ENCODE data around the gene JAKMIP3. TPM values are rescaled to one million over a fixed set of nuclear protein-coding genes. Genes with fewer than 3 reads are reported as not detected.

Gene JAKMIP3
- total and polyA plus RNA-seq, 10 of the 15 experiments (the other 5 are each of a cell fraction or from before 2014, with no cell fraction given): 0.01 TPM; not detected in 7

DNA sequence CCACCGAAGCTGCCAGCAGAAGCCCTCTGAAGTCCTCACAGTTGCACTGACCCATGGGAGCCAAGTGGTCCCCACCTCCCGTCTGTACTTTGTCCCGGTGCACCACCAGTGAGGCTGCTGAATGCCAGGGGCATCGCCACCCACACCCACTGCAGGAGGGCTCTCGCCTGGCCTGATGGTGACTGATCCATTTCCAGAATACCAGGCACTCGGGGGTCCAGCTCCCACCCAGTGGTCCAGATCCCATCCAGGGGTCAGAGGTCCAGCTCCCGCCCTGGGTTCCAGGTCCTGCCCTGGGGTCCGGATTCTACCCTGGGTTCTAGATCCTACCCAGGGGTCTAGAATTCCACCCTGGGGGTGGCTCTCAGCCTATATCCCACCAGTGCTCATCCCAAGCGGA is 9.1 kb upstream of the JAKMIP3 start:
- Histone ChIP-seq H3K79me2 (ENCODE audit: control insufficient read depth, insufficient read depth, low read length) (no peaks in the 10 kb centered on the region), H3K27me3 (replicated peaks in 1 of 2; ENCODE audit: control insufficient read depth in 2 of 2, insufficient read depth in 2 of 2, low read length in 1 of 2) (no peaks in the 10 kb centered on the region), H2AFZ (ENCODE audit: control insufficient read depth, low read depth, low read length) (no peak overlapping the region), H3K27ac (ENCODE audit: control insufficient read depth, insufficient read depth) (no peak overlapping the region), H3K36me3 (ENCODE audit: control insufficient read depth in 2 of 2, insufficient read depth in 2 of 2, low read length in 1 of 2) (no peaks in the 10 kb centered on the region), H3K4me2 (ENCODE audit: control insufficient read depth, insufficient read depth) (no peak overlapping the region), H4K20me1 (ENCODE audit: control insufficient read depth, insufficient read depth) (no peaks in the 10 kb centered on the region), H3K9me3 (replicated peaks; ENCODE audit: control insufficient read depth, insufficient read depth, low read length) (peaks cover 4% of the 10 kb centered on the region; the same call in 1 of the 3 replicates), H3K4me3 (no peak overlapping the region), H3K4me1 (ENCODE audit: control insufficient read depth, insufficient read depth, low read length) (no peaks in the 10 kb centered on the region), H3K9ac (ENCODE audit: control insufficient read depth, insufficient read depth, low read length) (no peak overlapping the region)
- DNase-seq (ENCODE audit: low read depth, low spot score) (no peak), FAIRE-seq (no peak), ATAC-seq (no peak)
- POLR2A ChIA-PET: no interaction called here
- WGBS (ENCODE audit: insufficient coverage, insufficient replicate concordance, low lambda C conversion rate, missing lambda C conversion rate): 24% methylated on average over 9 of the region's 9 CpGs
- intact Hi-C loops (cut with micrococcal nuclease; ENCODE audit: unreplicated experiment): no loop called here
- CTCF ChIA-PET: no interaction called here
- SMC1A ChIA-PET (ENCODE audit: uncharacterized antibody, unreplicated experiment): interaction anchor here (0.6 kb wide), 1 partner anchor 22 kb away, joined by 3 read pairs; no protein-coding TSS in a partner anchor
- BruUV-seq (replicated peaks): no TSS peak
- in situ Hi-C loops (cut with MboI): no loop called here
- TF ChIP-seq IRF4 (IDR thresholded peaks at IDR 0.05; ENCODE audit: low read depth, low read length): no peak
- no peak for TF ChIP-seq EP300 (IDR thresholded peaks at IDR 0.05; ENCODE audit: borderline replicate concordance in 1 of 2, control insufficient read depth in 1 of 2, low read depth in 2 of 2, low read length in 2 of 2)
- TF ChIP-seq, protein P1, sequence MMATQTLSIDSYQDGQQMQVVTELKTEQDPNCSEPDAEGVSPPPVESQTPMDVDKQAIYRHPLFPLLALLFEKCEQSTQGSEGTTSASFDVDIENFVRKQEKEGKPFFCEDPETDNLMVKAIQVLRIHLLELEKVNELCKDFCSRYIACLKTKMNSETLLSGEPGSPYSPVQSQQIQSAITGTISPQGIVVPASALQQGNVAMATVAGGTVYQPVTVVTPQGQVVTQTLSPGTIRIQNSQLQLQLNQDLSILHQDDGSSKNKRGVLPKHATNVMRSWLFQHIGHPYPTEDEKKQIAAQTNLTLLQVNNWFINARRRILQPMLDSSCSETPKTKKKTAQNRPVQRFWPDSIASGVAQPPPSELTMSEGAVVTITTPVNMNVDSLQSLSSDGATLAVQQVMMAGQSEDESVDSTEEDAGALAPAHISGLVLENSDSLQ (IDR thresholded peaks at IDR 0.05): no peak
- TF ChIP-seq JUND (IDR thresholded peaks at IDR 0.05; ENCODE audit: low read depth, low read length): no peak
- RAD21 ChIA-PET (ENCODE audit: unreplicated experiment): no interaction called here

DNA sequence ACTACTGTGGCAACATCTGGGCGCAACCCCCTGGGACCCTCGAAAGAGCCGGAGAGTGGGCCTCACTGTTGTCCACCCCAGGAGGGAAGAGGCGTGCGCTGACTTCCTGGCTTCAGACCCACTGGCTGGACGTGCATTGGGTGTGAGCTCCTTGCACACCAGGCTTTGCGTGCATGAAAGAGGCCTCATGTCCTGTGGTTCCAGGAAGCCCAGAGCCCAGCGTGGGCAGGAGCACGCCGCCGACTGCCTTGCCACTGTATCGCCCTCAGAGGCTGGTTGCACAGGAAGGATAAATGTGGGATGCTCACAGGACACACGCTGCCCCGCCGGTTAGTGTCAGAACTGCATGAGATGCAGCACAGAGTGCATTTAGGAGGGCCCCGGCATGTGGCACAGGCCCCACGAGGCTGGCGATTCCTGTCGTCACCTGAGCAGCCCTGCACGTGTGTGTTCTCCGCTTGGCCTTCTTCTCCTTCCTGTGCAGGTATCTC is 8.5 kb upstream of the JAKMIP3 start:
- no peak overlapping the region for H3K9ac ChIP-seq (ENCODE audit: control insufficient read depth, insufficient read depth, low read length)
- intact Hi-C loops (cut with micrococcal nuclease; ENCODE audit: unreplicated experiment) (no loop called here), in situ Hi-C loops (cut with MboI) (no loop called here)
- no peaks in the 10 kb centered on the region for H3K4me1 ChIP-seq (ENCODE audit: control insufficient read depth, insufficient read depth, low read length)
- FAIRE-seq: no peak
- H3K9me3 ChIP-seq (replicated peaks; ENCODE audit: control insufficient read depth, insufficient read depth, low read length): peaks cover 2% of the 10 kb centered on the region; the same call in 1 of the 3 replicates
- no peak for DNase-seq (ENCODE audit: low read depth, low spot score)
- H3K79me2 ChIP-seq (ENCODE audit: control insufficient read depth, insufficient read depth, low read length): no peaks in the 10 kb centered on the region
- no peak overlapping the region for H3K27ac ChIP-seq (ENCODE audit: control insufficient read depth, insufficient read depth)
- no peak overlapping the region for H3K4me3 ChIP-seq
- BruUV-seq (replicated peaks): no TSS peak
- no peak for ATAC-seq
- ChIA-PET RAD21 (ENCODE audit: unreplicated experiment) (no interaction called here), POLR2A (no interaction called here), CTCF (no interaction called here), SMC1A (ENCODE audit: uncharacterized antibody, unreplicated experiment) (no interaction called here)
- 45% methylated on average over 21 of the region's 21 CpGs for WGBS (ENCODE audit: insufficient coverage, insufficient replicate concordance, low lambda C conversion rate, missing lambda C conversion rate)
- H4K20me1 ChIP-seq (ENCODE audit: control insufficient read depth, insufficient read depth): no peaks in the 10 kb centered on the region
- H3K36me3 ChIP-seq (ENCODE audit: control insufficient read depth in 2 of 2, insufficient read depth in 2 of 2, low read length in 1 of 2): no peaks in the 10 kb centered on the region
- H3K27me3 ChIP-seq (replicated peaks in 1 of 2; ENCODE audit: control insufficient read depth in 2 of 2, insufficient read depth in 2 of 2, low read length in 1 of 2): no peaks in the 10 kb centered on the region
- no peak overlapping the region for H3K4me2 ChIP-seq (ENCODE audit: control insufficient read depth, insufficient read depth)
- H2AFZ ChIP-seq (ENCODE audit: control insufficient read depth, low read depth, low read length): no peak overlapping the region
- TF ChIP-seq EGR1 (IDR thresholded peaks at IDR 0.05; ENCODE audit: borderline replicate concordance in 1 of 2, low read depth in 2 of 2, low read length in 2 of 2) (no peak), BRCA1 (IDR thresholded peaks at IDR 0.05; ENCODE audit: low read depth, low read length) (no peak), SMC3 (IDR thresholded peaks at IDR 0.05; ENCODE audit: borderline replicate concordance, low read length) (no peak), TCF7 (IDR thresholded peaks at IDR 0.05; ENCODE audit: borderline replicate concordance) (no peak), CREB1 (IDR thresholded peaks at IDR 0.05; ENCODE audit: low read depth) (no peak)
- TF ChIP-seq, protein P2, sequence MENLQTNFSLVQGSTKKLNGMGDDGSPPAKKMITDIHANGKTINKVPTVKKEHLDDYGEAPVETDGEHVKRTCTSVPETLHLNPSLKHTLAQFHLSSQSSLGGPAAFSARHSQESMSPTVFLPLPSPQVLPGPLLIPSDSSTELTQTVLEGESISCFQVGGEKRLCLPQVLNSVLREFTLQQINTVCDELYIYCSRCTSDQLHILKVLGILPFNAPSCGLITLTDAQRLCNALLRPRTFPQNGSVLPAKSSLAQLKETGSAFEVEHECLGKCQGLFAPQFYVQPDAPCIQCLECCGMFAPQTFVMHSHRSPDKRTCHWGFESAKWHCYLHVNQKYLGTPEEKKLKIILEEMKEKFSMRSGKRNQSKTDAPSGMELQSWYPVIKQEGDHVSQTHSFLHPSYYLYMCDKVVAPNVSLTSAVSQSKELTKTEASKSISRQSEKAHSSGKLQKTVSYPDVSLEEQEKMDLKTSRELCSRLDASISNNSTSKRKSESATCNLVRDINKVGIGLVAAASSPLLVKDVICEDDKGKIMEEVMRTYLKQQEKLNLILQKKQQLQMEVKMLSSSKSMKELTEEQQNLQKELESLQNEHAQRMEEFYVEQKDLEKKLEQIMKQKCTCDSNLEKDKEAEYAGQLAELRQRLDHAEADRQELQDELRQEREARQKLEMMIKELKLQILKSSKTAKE (IDR thresholded peaks at IDR 0.05; ENCODE audit: low read depth, poor library complexity, severe bottlenecking): no peak
- TF ChIP-seq, protein P3, sequence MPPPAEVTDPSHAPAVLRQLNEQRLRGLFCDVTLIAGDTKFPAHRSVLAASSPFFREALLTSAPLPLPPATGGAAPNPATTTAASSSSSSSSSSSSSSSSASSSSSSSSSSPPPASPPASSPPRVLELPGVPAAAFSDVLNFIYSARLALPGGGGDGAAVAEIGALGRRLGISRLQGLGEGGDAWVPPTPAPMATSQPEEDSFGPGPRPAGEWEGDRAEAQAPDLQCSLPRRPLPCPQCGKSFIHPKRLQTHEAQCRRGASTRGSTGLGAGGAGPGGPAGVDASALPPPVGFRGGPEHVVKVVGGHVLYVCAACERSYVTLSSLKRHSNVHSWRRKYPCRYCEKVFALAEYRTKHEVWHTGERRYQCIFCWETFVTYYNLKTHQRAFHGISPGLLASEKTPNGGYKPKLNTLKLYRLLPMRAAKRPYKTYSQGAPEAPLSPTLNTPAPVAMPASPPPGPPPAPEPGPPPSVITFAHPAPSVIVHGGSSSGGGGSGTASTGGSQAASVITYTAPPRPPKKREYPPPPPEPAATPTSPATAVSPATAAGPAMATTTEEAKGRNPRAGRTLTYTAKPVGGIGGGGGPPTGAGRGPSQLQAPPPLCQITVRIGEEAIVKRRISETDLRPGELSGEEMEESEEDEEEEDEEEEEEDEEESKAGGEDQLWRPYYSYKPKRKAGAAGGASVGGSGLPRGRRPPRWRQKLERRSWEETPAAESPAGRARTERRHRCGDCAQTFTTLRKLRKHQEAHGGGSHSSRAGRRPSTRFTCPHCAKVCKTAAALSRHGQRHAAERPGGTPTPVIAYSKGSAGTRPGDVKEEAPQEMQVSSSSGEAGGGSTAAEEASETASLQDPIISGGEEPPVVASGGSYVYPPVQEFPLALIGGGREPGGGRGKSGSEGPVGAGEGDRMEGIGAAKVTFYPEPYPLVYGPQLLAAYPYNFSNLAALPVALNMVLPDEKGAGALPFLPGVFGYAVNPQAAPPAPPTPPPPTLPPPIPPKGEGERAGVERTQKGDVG (CRISPR knock-in tag; IDR thresholded peaks at IDR 0.05): no peak

All from GM12878 (cell line).